ENCODE results near the gene TAF3.
"Not testable (repeated sequence)": the region's sequence is repeated elsewhere in the genome, so short reads cannot be mapped to it uniquely, and the experiment has no call there.

TAF3 gene

DNA sequence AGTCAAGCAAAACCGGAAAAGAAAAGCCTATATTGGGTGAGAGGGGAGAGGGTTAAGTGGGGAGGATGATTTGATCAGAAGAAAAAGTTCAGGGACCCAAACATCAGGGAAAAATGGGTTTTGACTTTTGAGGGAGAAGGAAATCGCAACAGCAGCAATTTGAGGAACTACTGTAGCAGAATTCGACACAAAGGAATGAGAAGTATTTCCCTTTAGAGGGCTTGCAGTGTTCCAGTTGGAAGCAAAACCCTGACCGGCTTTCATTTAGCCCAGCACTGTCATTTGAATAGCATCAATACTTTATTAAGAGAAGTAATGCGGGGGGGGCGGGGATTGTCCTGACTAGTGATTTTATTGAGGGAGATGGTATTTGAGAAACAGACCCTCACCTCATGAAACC lies 199.0 kb downstream of the TAF3 start:
- DNase-seq (ENCODE audit: low read depth), result no peak
- TF ChIP-seq CTCF (conservative IDR thresholded peaks at IDR 0.05; ENCODE audit: low read depth, low read length), result no peak
- H3K4me3 ChIP-seq (ENCODE audit: low read length), result no peak overlapping the region

GRCh38 chr10:8023321-8023720 lies 205.0 kb downstream of the TAF3 start:
- no peak overlapping the region for H3K4me3 ChIP-seq (ENCODE audit: low read length)
- TF ChIP-seq CTCF (conservative IDR thresholded peaks at IDR 0.05; ENCODE audit: low read depth, low read length), result no peak
- no peak for DNase-seq (ENCODE audit: low read depth)

DNA sequence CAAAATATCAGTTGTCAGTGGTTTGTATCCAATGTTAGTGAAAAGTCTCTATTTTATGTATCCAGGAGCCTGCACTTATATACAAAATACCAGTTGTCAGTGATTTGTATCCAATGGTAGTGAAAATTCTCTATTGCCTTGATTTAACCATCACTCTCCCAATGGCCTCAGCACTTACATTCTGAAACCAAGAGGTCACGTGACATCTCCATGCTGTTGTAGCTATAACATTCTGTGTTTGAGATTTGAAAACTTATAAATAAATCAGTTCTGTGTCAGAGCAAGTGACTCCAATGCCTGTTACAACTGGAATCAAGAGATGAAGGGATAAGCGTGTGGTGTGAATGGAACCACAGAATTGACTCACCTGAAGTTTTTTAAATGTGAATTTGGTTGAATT lies 205.5 kb downstream of the TAF3 start:
- no peak overlapping the region for H3K4me3 ChIP-seq (ENCODE audit: low read length)
- no peak for DNase-seq (ENCODE audit: low read depth)
- no peak for TF ChIP-seq CTCF (conservative IDR thresholded peaks at IDR 0.05; ENCODE audit: low read depth, low read length)

DNA sequence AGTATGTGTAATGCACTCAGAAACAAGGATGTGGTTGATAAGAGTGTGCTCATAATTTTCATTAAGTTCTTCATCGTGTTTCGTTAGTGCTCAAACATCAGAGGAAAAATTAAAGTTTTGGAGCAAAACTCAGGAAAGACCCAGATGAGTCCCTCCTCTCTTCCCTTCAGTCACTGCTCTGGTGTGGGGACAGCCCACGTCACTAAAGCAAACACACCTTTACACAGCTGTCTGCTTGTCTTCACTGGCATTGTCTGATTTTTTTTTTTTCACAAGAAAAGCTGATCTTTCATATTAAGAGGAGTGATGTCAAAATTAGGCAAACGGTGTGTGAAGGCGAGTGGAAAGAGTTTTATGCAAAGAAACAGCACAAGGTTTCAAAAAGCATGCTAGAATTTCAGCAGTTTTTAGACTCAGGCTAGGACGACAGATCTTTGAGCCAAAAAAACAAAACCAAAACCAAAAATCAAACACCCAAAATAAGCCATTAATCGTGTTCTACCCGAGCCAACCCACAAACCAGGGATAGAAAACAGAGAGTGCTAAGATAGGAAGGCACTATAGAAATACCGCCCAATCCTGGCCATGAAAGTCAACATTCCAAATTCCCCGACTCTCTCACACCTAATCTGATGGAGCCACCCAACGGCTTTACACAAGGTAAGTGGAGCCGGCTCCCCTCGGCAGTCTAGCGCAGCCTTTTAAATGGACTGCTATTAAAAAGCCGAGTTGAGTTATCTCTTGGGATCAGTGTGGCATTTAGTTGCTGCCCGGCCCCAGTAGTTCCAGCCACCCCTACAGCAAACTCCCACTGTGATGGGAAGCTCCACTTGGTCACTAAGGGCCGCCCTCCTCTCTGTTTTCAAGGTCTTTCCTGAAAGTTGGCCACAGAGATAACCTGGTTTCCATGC lies 208.3 kb downstream of the TAF3 start:
- DNase-seq (ENCODE audit: low read depth), result no peak
- no peak for TF ChIP-seq CTCF (conservative IDR thresholded peaks at IDR 0.05; ENCODE audit: low read depth, low read length)
- no peak overlapping the region for H3K4me3 ChIP-seq (ENCODE audit: low read length)

- DNase-seq (ENCODE audit: low read depth); H3K4me3 ChIP-seq (ENCODE audit: low read length): not testable (repeated sequence)
These were observed 212.9 kb downstream of the TAF3 start for GRCh38 chr10:8031211-8031610.

DNA sequence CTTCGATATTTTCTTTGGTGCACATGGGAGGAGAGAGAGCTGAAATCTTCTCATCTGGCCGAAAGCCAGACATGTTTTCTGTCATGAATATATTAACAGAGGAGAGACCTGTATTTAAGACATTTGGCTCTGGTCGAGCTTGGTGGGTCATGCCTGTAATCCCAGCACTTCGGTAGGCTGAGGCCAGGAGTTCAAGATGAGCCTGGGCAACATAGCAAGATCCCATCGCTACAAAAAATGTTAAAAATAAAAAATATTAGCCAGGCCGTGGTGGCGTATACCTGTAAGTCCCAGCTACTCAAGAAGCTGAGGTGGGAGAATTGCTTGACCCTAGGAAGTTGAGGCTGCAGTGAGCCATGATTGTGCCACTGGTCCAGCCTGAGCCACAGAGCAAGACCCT lies 214.3 kb downstream of the TAF3 start:
- no peak overlapping the region for H3K4me3 ChIP-seq (ENCODE audit: low read length)
- no peak for DNase-seq (ENCODE audit: low read depth)
- TF ChIP-seq CTCF (conservative IDR thresholded peaks at IDR 0.05; ENCODE audit: low read depth, low read length), result no peak

DNA sequence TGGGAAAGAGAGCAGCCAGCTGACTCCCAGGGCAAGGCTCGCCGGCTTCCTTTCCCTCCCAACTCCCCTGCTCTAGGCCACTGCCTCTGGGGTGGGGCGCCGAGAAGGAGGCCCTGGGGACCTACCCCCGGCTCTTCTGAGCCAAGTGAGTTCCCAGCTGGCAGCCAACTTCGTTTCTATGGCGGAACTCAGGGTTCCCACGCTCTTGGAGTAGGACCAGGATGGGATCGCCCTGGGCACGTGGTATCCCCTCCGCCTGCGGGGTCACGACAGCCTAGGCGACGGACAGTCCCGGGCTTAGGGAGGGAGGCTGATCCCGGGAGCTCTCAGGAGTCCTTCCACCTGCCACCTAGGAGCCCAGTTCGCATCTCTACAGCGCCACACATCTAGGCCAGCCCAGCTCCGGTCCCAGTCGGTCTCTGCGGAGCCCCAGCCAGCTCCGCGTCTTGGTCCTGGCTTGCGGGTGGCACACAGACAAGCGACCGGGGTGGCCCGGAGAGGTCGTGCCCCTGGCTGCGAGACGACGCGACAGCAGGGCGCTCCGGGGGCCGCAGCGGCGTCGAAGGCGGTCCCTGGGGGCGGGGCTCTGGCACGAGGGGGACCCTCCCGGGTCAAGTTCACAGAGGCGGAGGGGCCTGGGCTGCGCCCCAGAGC lies 215.6 kb downstream of the TAF3 start:
- no peak overlapping the region for H3K4me3 ChIP-seq (ENCODE audit: low read length)
- DNase-seq (ENCODE audit: low read depth), result no peak

More for the DNA sequence above, 215.6 kb downstream of the TAF3 start:
- TF ChIP-seq CTCF (conservative IDR thresholded peaks at IDR 0.05; ENCODE audit: low read depth, low read length), result no peak

Data from retinal pigment epithelial cell (primary cell).